ENCODE results near the gene XPO4. TPM values are rescaled to one million over a fixed set of nuclear protein-coding genes. Genes with fewer than 3 reads are reported as not detected.
"Not testable (repeated sequence)": the region's sequence is repeated elsewhere in the genome, so short reads cannot be mapped to it uniquely, and the experiment has no call there.

The XPO4 gene
- 32.0 TPM for total RNA-seq
- long read RNA-seq, full-length matches to known transcripts = 2 of 8 reads
- long read RNA-seq, partial matches to known transcripts = 3 of 8 reads
- long read RNA-seq, other reads (novel, unspliced or antisense) = 3 of 8 reads

DNA sequence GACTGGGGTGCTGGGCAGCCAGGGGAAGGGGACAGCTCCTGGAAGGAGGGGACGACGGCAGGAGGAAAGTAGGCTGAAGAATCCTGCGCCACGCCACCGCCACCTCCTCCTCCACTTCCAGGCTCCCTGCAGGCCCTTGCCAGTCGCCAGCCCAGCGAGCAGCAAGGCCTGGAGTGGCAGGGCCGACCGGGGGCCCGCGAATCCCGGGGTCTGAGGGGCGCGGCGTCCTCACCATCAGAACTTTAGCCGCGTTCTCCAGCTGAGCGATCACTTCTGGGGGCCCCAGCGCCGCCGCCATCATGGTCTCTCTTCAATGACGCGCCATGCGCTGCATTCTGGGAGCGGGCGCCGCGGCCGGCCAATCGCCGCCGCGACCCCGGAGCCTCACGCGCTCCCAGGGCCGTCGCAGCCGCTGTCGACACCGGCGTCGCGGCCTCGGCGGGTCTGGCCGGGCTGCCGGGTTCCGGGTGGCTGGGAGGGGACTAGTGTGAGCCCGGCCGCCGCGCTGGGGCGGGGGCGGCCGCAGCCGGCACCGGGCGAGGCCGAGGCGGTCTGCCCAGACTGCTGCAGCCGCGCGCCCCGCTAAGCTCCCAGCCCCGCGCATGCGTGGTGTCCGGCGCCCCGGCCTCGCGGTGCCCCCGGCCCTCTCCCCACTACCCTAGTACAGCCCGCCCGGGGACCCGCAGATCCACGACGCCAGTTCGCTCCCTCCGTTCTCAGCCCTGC lies at the start of gene XPO4:
Gene XPO4, minus strand, starts transcription at position 309 of the 726 bp plus-strand sequence. Its CDS starts 8 bp downstream, at position 301.
- TF ChIP-seq CTCF (IDR thresholded peaks at IDR 0.05; ENCODE audit: borderline replicate concordance) = no peak
- Histone ChIP-seq H3K27me3 (ENCODE audit: low read depth) (no peaks in the 10 kb centered on the region), H3K27ac (replicated peaks) (peak within 1 kb of the TSS; percentile 93), H3K36me3 (peaks cover 9% of the 10 kb centered on the region), H3K9me3 (replicated peaks) (no peaks in the 10 kb centered on the region), H3K4me1 (peaks cover 42% of the 10 kb centered on the region), H3K4me3 (peak within 1 kb of the TSS; percentile 93)
- peak; percentile 81 for DNase-seq
- intact Hi-C loops (cut with micrococcal nuclease) = no loop called here

GRCh38 chr13:20948001-20948400 lies 45.5 kb upstream of the XPO4 start:
- intact Hi-C loops (cut with micrococcal nuclease) = loop anchor here (10.0 kb wide), 1 partner anchor 187 kb away; no protein-coding TSS in a partner anchor
- H3K9me3 ChIP-seq (replicated peaks); H3K27ac ChIP-seq (replicated peaks); H3K36me3 ChIP-seq; H3K4me3 ChIP-seq; DNase-seq; H3K4me1 ChIP-seq: not testable (repeated sequence)
- H3K27me3 ChIP-seq (ENCODE audit: low read depth) = peaks cover 27% of the 10 kb centered on the region

DNA sequence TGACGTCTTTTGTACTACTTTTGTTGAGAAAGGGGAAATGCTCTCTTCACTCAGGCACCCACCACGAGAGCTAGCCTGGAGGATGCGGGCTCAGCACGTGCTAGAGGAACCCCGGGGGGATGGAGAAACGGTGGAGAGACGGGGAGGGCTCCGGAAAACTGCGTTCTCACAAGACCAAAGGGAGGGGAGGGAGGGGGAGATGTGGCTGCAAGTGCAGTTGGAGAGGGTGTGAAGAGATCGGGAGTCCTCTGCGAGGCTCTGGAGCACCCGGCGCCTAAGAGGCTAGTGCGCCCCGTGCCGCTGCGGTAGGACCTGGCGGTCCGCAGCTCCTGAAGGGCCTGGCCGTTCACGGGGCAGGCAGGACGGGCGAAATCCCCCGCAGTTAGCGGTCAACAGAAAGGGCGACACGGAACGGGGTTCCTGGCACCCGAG lies 43.4 kb upstream of the XPO4 start:
- peaks cover 21% of the 10 kb centered on the region for H3K27me3 ChIP-seq (ENCODE audit: low read depth)
- peak; percentile 18 for DNase-seq
- no peaks in the 10 kb centered on the region for H3K36me3 ChIP-seq
- TF ChIP-seq CTCF (IDR thresholded peaks at IDR 0.05; ENCODE audit: borderline replicate concordance) = no peak
- no peaks in the 10 kb centered on the region for H3K9me3 ChIP-seq (replicated peaks)
- peaks cover 5% of the 10 kb centered on the region for H3K4me1 ChIP-seq
- intact Hi-C loops (cut with micrococcal nuclease) = loop anchor here (10.0 kb wide), 1 partner anchor 189 kb away; no protein-coding TSS in a partner anchor
- H3K27ac ChIP-seq (replicated peaks) = no peak overlapping the region
- H3K4me3 ChIP-seq = peak overlapping the region; percentile 50

DNA sequence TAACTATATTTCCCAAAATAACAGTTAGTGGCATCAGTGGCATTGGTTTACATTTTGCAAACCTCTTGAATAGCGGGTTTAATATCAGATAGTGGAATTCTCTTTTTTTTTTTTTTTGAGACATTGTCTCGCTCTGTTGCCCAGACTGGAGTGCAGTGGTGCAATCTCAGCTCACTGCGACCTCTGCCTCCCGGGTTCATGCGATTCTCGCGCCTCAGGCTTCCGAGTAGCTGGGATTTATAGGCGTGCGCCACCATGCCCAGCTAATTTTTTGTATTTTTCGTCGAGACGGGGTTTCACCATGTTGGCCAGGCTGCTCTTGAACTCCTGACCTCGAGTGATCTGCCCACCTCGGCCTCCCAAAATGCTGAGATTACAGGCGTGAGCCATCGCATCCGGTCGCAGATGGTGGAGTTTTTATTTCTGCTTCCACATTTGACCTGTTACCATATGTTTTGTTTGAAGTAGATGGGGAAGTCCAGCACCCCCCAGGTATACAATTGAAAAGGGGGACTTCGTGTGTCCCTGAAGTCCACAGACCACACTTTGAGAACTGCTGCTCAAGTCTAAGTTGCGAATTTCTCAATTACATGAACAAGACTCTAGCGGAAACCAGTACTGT lies 40.5 kb upstream of the XPO4 start:
- H3K36me3 ChIP-seq = no peaks in the 10 kb centered on the region
- H3K27me3 ChIP-seq (ENCODE audit: low read depth) = peaks cover 21% of the 10 kb centered on the region
- TF ChIP-seq CTCF (IDR thresholded peaks at IDR 0.05; ENCODE audit: borderline replicate concordance) = no peak
- H3K27ac ChIP-seq (replicated peaks) = no peak overlapping the region
- no peak for DNase-seq
- intact Hi-C loops (cut with micrococcal nuclease) = loop anchor here (5.0 to 10.0 kb wide), 2 partner anchors 192 to 534 kb away; no protein-coding TSS in a partner anchor
- H3K4me3 ChIP-seq = no peak overlapping the region
- H3K9me3 ChIP-seq (replicated peaks) = no peaks in the 10 kb centered on the region
- peaks cover 14% of the 10 kb centered on the region for H3K4me1 ChIP-seq

GRCh38 chr13:20940511-20940910 lies 38.0 kb upstream of the XPO4 start:
- H3K27me3 ChIP-seq (ENCODE audit: low read depth); H3K27ac ChIP-seq (replicated peaks); H3K9me3 ChIP-seq (replicated peaks); H3K4me3 ChIP-seq; DNase-seq; H3K36me3 ChIP-seq; H3K4me1 ChIP-seq: not testable (repeated sequence)
- intact Hi-C loops (cut with micrococcal nuclease) = loop anchor here (5.0 to 10.0 kb wide), 2 partner anchors 194 to 537 kb away; no protein-coding TSS in a partner anchor

DNA sequence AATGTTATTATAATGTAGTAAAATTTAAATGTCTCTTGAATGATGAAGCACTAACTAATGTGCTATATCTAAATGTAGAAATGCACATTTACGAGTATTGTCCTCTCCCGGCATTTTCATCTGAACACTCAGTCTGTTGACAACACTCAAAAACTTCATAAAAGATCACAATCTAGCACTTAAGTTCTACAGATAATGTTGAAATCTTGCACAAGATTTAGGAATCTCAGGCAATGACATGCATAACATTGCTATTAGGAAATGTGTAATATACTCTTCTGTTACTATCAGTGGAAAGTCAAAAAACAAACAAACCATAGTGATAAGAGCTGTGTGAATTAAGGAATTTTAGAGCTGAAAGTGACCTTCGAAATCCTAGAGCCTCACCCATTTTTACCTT lies 37.5 kb upstream of the XPO4 start:
- DNase-seq = no peak
- H3K27ac ChIP-seq (replicated peaks) = peak overlapping the region; percentile 67
- TF ChIP-seq CTCF (IDR thresholded peaks at IDR 0.05; ENCODE audit: borderline replicate concordance) = no peak
- H3K9me3 ChIP-seq (replicated peaks) = no peaks in the 10 kb centered on the region
- H3K27me3 ChIP-seq (ENCODE audit: low read depth) = no peaks in the 10 kb centered on the region
- intact Hi-C loops (cut with micrococcal nuclease) = loop anchor here (5.0 to 10.0 kb wide), 2 partner anchors 195 to 537 kb away; no protein-coding TSS in a partner anchor
- H3K4me3 ChIP-seq = no peak overlapping the region
- H3K4me1 ChIP-seq = peaks cover 9% of the 10 kb centered on the region
- no peaks in the 10 kb centered on the region for H3K36me3 ChIP-seq

All from left ventricle myocardium inferior (tissue), 1 donor.